IMR-90 (cell line): Measurements from ENCODE around the gene PIAS4. TPM values are rescaled to one million over a fixed set of nuclear protein-coding genes. Genes with fewer than 3 reads are reported as not detected.

Experiments used
- ATAC-seq: fragments of 200-7000 bp; cut with Tn5 transposase; 2 replicates; pipeline ENCODE4 v1.9.1; 2020; ENCODE audit warnings: low read depth, mild to moderate bottlenecking, moderate library complexity
- BruUV-seq: library from RNA; stranded (reverse); fragments of 400-500 nt; replicated peaks from 2 replicates; lab custom pipeline; 2021; lab: Mats Ljungman, UMichigan
- CTCF ChIA-PET: fragments of 300-600 bp; formaldehyde crosslinking; extraction: SDS; loops from one replicate; lab custom pipeline; 2021; ENCODE audit warnings: antibody characterized with exemption; lab: Yijun Ruan, JAX
- POLR2A ChIA-PET: fragments of 300-600 bp; sonication (Branson Sonifier 250); formaldehyde crosslinking; loops from one replicate; lab custom pipeline; 2022; ENCODE audit warnings: antibody characterized with exemption; ENCODE audit not compliant: unreplicated experiment; lab: Charles Lee
- DNase-seq: peaks from one replicate; pipeline ENCODE4 v3.0.0; 2013
- H2AFZ ChIP-seq: replicated peaks from 2 replicates; pipeline ENCODE3; 2013; ENCODE audit warnings: low read length, mild to moderate bottlenecking; ENCODE audit not compliant: poor library complexity
- H2AK5ac ChIP-seq: 2 replicates; pipeline ENCODE4 v1.6.1; 2013; ENCODE audit warnings: low read depth, low read length, inconsistent platforms
- H2AK9ac ChIP-seq: replicated peaks from 2 replicates; pipeline ENCODE3; 2013; ENCODE audit warnings: mild to moderate bottlenecking, low read depth, low read length, moderate library complexity; ENCODE audit not compliant: poor library complexity
- H2BK120ac ChIP-seq: 2 replicates; pipeline ENCODE4 v1.6.1; 2013; ENCODE audit warnings: low read depth, low read length, inconsistent platforms
- H2BK15ac ChIP-seq: 3 replicates; pipeline ENCODE4 v1.6.1; 2013; ENCODE audit warnings: low read depth, low read length, inconsistent platforms
- H2BK20ac ChIP-seq: 2 replicates; pipeline ENCODE4 v1.6.1; 2013; ENCODE audit warnings: low read depth, mild to moderate bottlenecking, inconsistent platforms, low read length, moderate library complexity
- H2BK5ac ChIP-seq: 2 replicates; pipeline ENCODE4 v1.6.1; 2013; ENCODE audit warnings: mild to moderate bottlenecking, low read depth, low read length, inconsistent platforms; ENCODE audit not compliant: poor library complexity, severe bottlenecking
- H3K14ac ChIP-seq: replicated peaks from 2 replicates; pipeline ENCODE4 v1.6.1; 2013; ENCODE audit warnings: low read depth, low read length, inconsistent platforms
- H3K18ac ChIP-seq: 2 replicates; pipeline ENCODE4 v1.6.1; 2013; ENCODE audit warnings: low read depth, low read length, control low read depth
- H3K23ac ChIP-seq: 2 replicates; pipeline ENCODE4 v1.6.1; 2013; ENCODE audit warnings: low read depth, low read length, inconsistent platforms
- H3K27ac ChIP-seq: 2 replicates; pipeline ENCODE4 v1.5.1; 2013; ENCODE audit warnings: mild to moderate bottlenecking, control low read depth, low read length; ENCODE audit not compliant: insufficient read depth
- H3K27me3 ChIP-seq: 2 replicates; pipeline ENCODE4 v1.6.1; 2013; ENCODE audit warnings: low read length; ENCODE audit not compliant: control insufficient read depth, insufficient read depth
- H3K36me3 ChIP-seq: 2 replicates; pipeline ENCODE4 v1.6.1; 2013; ENCODE audit warnings: low read length, mixed read lengths; ENCODE audit not compliant: control insufficient read depth, insufficient read depth
- H3K4ac ChIP-seq: 2 replicates; pipeline ENCODE4 v1.6.1; 2013; ENCODE audit warnings: low read depth, low read length, inconsistent platforms
- H3K4me1 ChIP-seq: 2 replicates; pipeline ENCODE4 v1.6.1; 2013; ENCODE audit warnings: low read length, mixed read lengths; ENCODE audit not compliant: control insufficient read depth, insufficient read depth
- H3K4me2 ChIP-seq: 2 replicates; pipeline ENCODE4 v1.6.1; 2013; ENCODE audit warnings: low read depth, mild to moderate bottlenecking, control low read depth, low read length, moderate library complexity
- H3K4me3 ChIP-seq: 2 replicates; pipeline ENCODE4 v1.5.1; 2013; ENCODE audit warnings: low read depth, mild to moderate bottlenecking, control low read depth, low read length, moderate library complexity; ENCODE audit not compliant: insufficient read depth
- H3K56ac ChIP-seq: 2 replicates; pipeline ENCODE4 v1.6.1; 2013; ENCODE audit warnings: low read length, inconsistent platforms; ENCODE audit not compliant: insufficient read depth; ENCODE audit errors: extremely low read depth
- H3K79me1 ChIP-seq, 2 experiments: 2 replicates each; pipeline ENCODE4 v1.6.1; 2013; ENCODE audit warnings: low read length in 2 of 2, inconsistent platforms in 1 of 2, low read depth in 1 of 2
- H3K9ac ChIP-seq: 2 replicates; pipeline ENCODE4 v1.6.1; 2013; ENCODE audit warnings: low read depth, low read length, control low read depth
- H3K9me1 ChIP-seq: 2 replicates; pipeline ENCODE4 v1.6.1; 2013; ENCODE audit warnings: low read length, inconsistent platforms; ENCODE audit not compliant: insufficient read depth
- H3K9me3 ChIP-seq: 2 replicates; pipeline ENCODE4 v1.6.1; 2013; ENCODE audit warnings: low read length; ENCODE audit not compliant: control insufficient read depth, insufficient read depth
- H4K20me1 ChIP-seq: 2 replicates; pipeline ENCODE4 v1.6.1; 2013; ENCODE audit warnings: low read length, inconsistent platforms; ENCODE audit not compliant: insufficient read depth
- H4K5ac ChIP-seq: 2 replicates; pipeline ENCODE4 v1.6.1; 2013; ENCODE audit warnings: mild to moderate bottlenecking, low read depth, low read length, control low read depth
- H4K8ac ChIP-seq, 2 experiments: 2 replicates each; pipeline ENCODE4 v1.6.1; 2013; ENCODE audit warnings: low read depth in 2 of 2, low read length in 2 of 2, control low read depth in 1 of 2, inconsistent platforms in 1 of 2
- H4K91ac ChIP-seq: 2 replicates; pipeline ENCODE4 v1.6.1; 2013; ENCODE audit warnings: low read depth, low read length, inconsistent platforms; ENCODE audit not compliant: insufficient read depth
- CEBPB ChIP-seq: IDR thresholded peaks from 2 replicates; pipeline ENCODE4 v1.6.1; 2012; ENCODE audit warnings: low read depth, low read length, improper control_type of control experiment
- CHD1 ChIP-seq: IDR thresholded peaks from 2 replicates; pipeline ENCODE4 v1.6.1; 2012; ENCODE audit warnings: low read depth, low read length, improper control_type of control experiment
- CTCF ChIP-seq: conservative IDR thresholded peaks from 2 replicates; pipeline ENCODE4 v1.5.1; 2012; ENCODE audit warnings: mild to moderate bottlenecking, low read depth, low read length, improper control_type of control experiment
- FOS ChIP-seq: fragments of 150-350 bp; IDR thresholded peaks from 2 replicates; pipeline ENCODE4 v1.6.1; 2016; ENCODE audit warnings: low read depth, low read length
- MAZ ChIP-seq: IDR thresholded peaks from 2 replicates; pipeline ENCODE4 v1.6.1; 2012; ENCODE audit warnings: low read depth, mild to moderate bottlenecking, low read length, improper control_type of control experiment, moderate library complexity, borderline replicate concordance
- RAD21 ChIP-seq: IDR thresholded peaks from 2 replicates; pipeline ENCODE4 v1.6.1; 2012; ENCODE audit warnings: low read length, improper control_type of control experiment
- RCOR1 ChIP-seq: IDR thresholded peaks from 2 replicates; pipeline ENCODE4 v1.6.1; 2012; ENCODE audit warnings: mild to moderate bottlenecking, low read length, improper control_type of control experiment; ENCODE audit not compliant: insufficient replicate concordance
- RFX5 ChIP-seq: IDR thresholded peaks from 2 replicates; pipeline ENCODE4 v1.8.0; 2012; ENCODE audit warnings: low read depth, mild to moderate bottlenecking, low read length, moderate library complexity
- SMC3 ChIP-seq: fragments of 150-350 bp; IDR thresholded peaks from 2 replicates; pipeline ENCODE4 v1.6.1; 2016; ENCODE audit warnings: low read depth, mild to moderate bottlenecking, antibody characterized with exemption, low read length, moderate library complexity
- WGBS, 2 experiments: methylation state at CpG; one replicate each; pipeline versions ENCODE4 v1.1.5 to v1.1.7; 2013; ENCODE audit warnings: missing lambda C conversion rate in 2 of 2; ENCODE audit not compliant: insufficient read length in 1 of 2; ENCODE audit errors: extremely low coverage in 2 of 2; 5-methylcytosine and 5-hydroxymethylcytosine counted together
- dilution Hi-C: fragments of 300-500 bp; cut with HindIII; formaldehyde crosslinking; loops from one replicate; pipeline ENCODE4 v1.14.3; 2018; ENCODE audit warnings: low sequenced_read_pairs; ENCODE audit not compliant: unreplicated experiment
- in situ Hi-C: fragments of 300-500 bp; cut with MboI; formaldehyde crosslinking; loops from 3 replicates; pipeline ENCODE4 v1.14.3; 2019; ENCODE audit warnings: low sequenced_read_pairs, inconsistent platforms, mixed read lengths
- intact Hi-C: fragments of 100-400 bp; cut with micrococcal nuclease; formaldehyde crosslinking; loops from 2 replicates; pipeline ENCODE4 v1.10.0; 2022
- polyA plus RNA-seq, 3 experiments: library from polyadenylated mRNA; depleted of rRNA; stranded (reverse); fragments of >200 nt; gene quantifications; 2 replicates each; pipeline ENCODE4 v1.2.3, GENCODE V29; 2012; ENCODE audit warnings: low replicate concordance in 1 of 3
- total RNA-seq: library from RNA; depleted of rRNA; stranded (reverse); fragments of >200 nt; gene quantifications from 2 replicates; pipeline ENCODE4 v1.2.3, GENCODE V29; 2012

Gene PIAS4
- total and polyA plus RNA-seq, 2 of the 4 experiments (the other 2 are of a cell fraction), result 12.1 to 13.6 TPM

GRCh38 chr19:3986260-3987041 lies 21.1 kb upstream of the PIAS4 start:
- WGBS, 2 experiments, result no CpG with 5 or more reads among the region's 21 CpGs
- Histone ChIP-seq H2BK15ac (no peak overlapping the region; the same call in 2 of the 3 replicates), H4K5ac (peak overlapping the region; percentile 11; the same call in 1 of the 2 replicates), H3K9ac (peak overlapping the region; percentile 43), H3K14ac (no peak overlapping the region), H4K20me1 (peaks cover 38% of the 10 kb centered on the region), H2BK5ac (peak overlapping the region; percentile 50), H2AFZ (peak overlapping the region; percentile 88), H2AK9ac (no peak overlapping the region), H3K27ac (peak overlapping the region; percentile 39; the same call in 1 of the 2 replicates), H3K9me3 (no peaks in the 10 kb centered on the region), H3K4me3 (peak overlapping the region; percentile 79; the same call in 1 of the 2 replicates), H4K91ac (peak overlapping the region; percentile 43; the same call in 1 of the 2 replicates), H3K9me1 (0 out of 2 replicates have a peak, but pooled peaks cover 3% of the 10 kb centered on the region), H3K56ac (no peak overlapping the region; the same call in 1 of the 2 replicates), H3K4me2 (peak overlapping the region; percentile 94), H3K4ac (no peak overlapping the region), H3K4me1 (peaks cover 13% of the 10 kb centered on the region), H4K8ac (peak overlapping the region in 1 of 2 experiments; percentile 55; a peak in 2 of 4 replicates), H3K27me3 (no peaks in the 10 kb centered on the region), H3K36me3 (peaks cover 32% of the 10 kb centered on the region), H3K23ac (peak overlapping the region; percentile 13), H2AK5ac (peak overlapping the region; percentile 41; the same call in 1 of the 2 replicates), H3K18ac (peak overlapping the region; percentile 29; the same call in 1 of the 2 replicates), H2BK20ac (no peak overlapping the region), H2BK120ac (0 out of 2 replicates have a peak overlapping the region, but pooled peaks have one; percentile 23), H3K79me1 (peaks cover 5 to 41% of the 10 kb centered on the region in 2 experiments; a peak in 3 of 4 replicates)
- ATAC-seq (peak; percentile 48), DNase-seq (peak; percentile 73)
- dilution Hi-C loops, result no loop called here
- in situ Hi-C loops, result loop anchor here (5.0 kb wide), 1 partner anchor 221 kb away; no protein-coding TSS in a partner anchor
- ChIA-PET CTCF (interaction anchor here (1.5 to 2.0 kb wide), 2 partner anchors 17 to 222 kb away, joined by 3 to 8 read pairs; no protein-coding TSS in a partner anchor), POLR2A (no interaction called here)
- intact Hi-C loops, result loop anchor here (1.0 to 2.0 kb wide), 2 partner anchors 20 to 218 kb away; partner anchors contain the start of gene PIAS4
- no TSS peak for BruUV-seq
- TF ChIP-seq MAZ (no peak), RCOR1 (no peak), RAD21 (peak; percentile 61), RFX5 (no peak), CEBPB (peak; percentile 69), SMC3 (peak; percentile 54; the same call in 1 of the 2 replicates), FOS (no peak), CTCF (peak; percentile 70), CHD1 (no peak)
